Measurements from ENCODE around the gene NR1H2. TPM values are rescaled to one million over a fixed set of nuclear protein-coding genes. Genes with fewer than 3 reads are reported as not detected.

NR1H2 gene
- total RNA-seq, 1 experiment from 2014 or later: 40.3 TPM

DNA sequence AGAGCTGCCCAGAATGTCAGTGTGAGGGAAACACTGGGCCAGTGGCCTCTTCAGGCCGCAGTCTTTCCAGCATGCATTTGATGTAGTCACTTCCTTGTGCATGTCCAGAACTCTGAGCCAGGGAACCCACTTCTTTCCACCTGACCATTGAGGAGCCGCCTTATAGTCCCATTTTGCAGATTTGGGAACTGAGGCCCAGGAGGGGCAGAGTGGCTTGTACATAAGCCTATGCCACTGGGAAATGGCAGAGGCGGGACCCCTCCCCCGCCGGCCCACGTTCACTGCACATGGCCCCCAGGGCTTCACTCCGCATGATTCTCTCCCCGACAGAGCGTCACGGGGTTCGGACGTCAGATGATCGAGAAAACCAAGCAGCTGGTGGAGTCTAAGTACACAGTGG lies 36.8 kb downstream of the NR1H2 start:
- no TSS peak for BruUV-seq (replicated peaks)
- no peak overlapping the region for H2AFZ ChIP-seq (ENCODE audit: low read depth, low read length, poor library complexity, severe bottlenecking)
- no peaks in the 10 kb centered on the region for H3K27me3 ChIP-seq (ENCODE audit: insufficient read depth, low read length)
- DNase-seq (ENCODE audit: low read depth, low spot score) (no peak), ATAC-seq (no peak)
- ChIA-PET POLR2A (no interaction called here), RAD21 (ENCODE audit: low non-redundant PET in 1 of 2, low total read pairs in 2 of 2, uncharacterized antibody in 2 of 2, unreplicated experiment in 2 of 2) (no interaction called here), CTCF (interaction anchor here (1.2 kb wide), 1 partner anchor 44 kb away, joined by 3 read pairs; no protein-coding TSS in a partner anchor)
- intact Hi-C loops (cut with micrococcal nuclease): no loop called here
- no peak overlapping the region for H3K4me3 ChIP-seq (replicated peaks in 1 of 2; ENCODE audit: low read depth in 1 of 2, low read length in 2 of 2)
- H3K36me3 ChIP-seq (ENCODE audit: control insufficient read depth in 1 of 2, insufficient read depth in 2 of 2, low read length in 2 of 2): peaks cover 8 to 17% of the 10 kb centered on the region in 2 experiments
- TF ChIP-seq POLR2A (IDR thresholded peaks at IDR 0.05; ENCODE audit: borderline replicate concordance, extremely low read depth, insufficient read depth, insufficient read length) (no peak), SRF (IDR thresholded peaks at IDR 0.05; ENCODE audit: low read depth) (no peak), ZNF274 (IDR thresholded peaks at IDR 0.05; ENCODE audit: low read depth, low read length) (no peak), FOSL1 (IDR thresholded peaks at IDR 0.05; ENCODE audit: low read depth) (no peak), JUND (IDR thresholded peaks at IDR 0.05) (no peak), SIN3A (IDR thresholded peaks at IDR 0.05; ENCODE audit: low read depth) (no peak), CBX3 (IDR thresholded peaks at IDR 0.05; ENCODE audit: low read depth) (no peak), SP1 (IDR thresholded peaks at IDR 0.05; ENCODE audit: low read depth) (no peak), TCF7L2 (IDR thresholded peaks at IDR 0.05; ENCODE audit: borderline replicate concordance, extremely low read depth, insufficient read depth, insufficient read length) (no peak)
- TF ChIP-seq, protein P1, sequence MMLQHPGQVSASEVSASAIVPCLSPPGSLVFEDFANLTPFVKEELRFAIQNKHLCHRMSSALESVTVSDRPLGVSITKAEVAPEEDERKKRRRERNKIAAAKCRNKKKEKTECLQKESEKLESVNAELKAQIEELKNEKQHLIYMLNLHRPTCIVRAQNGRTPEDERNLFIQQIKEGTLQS (IDR thresholded peaks at IDR 0.05): no peak
- TF ChIP-seq, protein P2, sequence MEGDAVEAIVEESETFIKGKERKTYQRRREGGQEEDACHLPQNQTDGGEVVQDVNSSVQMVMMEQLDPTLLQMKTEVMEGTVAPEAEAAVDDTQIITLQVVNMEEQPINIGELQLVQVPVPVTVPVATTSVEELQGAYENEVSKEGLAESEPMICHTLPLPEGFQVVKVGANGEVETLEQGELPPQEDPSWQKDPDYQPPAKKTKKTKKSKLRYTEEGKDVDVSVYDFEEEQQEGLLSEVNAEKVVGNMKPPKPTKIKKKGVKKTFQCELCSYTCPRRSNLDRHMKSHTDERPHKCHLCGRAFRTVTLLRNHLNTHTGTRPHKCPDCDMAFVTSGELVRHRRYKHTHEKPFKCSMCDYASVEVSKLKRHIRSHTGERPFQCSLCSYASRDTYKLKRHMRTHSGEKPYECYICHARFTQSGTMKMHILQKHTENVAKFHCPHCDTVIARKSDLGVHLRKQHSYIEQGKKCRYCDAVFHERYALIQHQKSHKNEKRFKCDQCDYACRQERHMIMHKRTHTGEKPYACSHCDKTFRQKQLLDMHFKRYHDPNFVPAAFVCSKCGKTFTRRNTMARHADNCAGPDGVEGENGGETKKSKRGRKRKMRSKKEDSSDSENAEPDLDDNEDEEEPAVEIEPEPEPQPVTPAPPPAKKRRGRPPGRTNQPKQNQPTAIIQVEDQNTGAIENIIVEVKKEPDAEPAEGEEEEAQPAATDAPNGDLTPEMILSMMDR (IDR thresholded peaks at IDR 0.05 in 2 of 3, conservative IDR thresholded peaks at IDR 0.05 in 1 of 3; ENCODE audit: borderline replicate concordance in 1 of 3, insufficient read depth in 1 of 3, low read depth in 2 of 3, low read length in 2 of 3): no peak
- TF ChIP-seq, protein P3, sequence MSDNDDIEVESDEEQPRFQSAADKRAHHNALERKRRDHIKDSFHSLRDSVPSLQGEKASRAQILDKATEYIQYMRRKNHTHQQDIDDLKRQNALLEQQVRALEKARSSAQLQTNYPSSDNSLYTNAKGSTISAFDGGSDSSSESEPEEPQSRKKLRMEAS (IDR thresholded peaks at IDR 0.05): no peak
- no peak overlapping the region for H3K4me2 ChIP-seq (ENCODE audit: low read length)
- H4K20me1 ChIP-seq (ENCODE audit: insufficient read depth): no peaks in the 10 kb centered on the region
- no peaks in the 10 kb centered on the region for H3K9me3 ChIP-seq (ENCODE audit: control insufficient read depth in 1 of 2, insufficient read depth in 1 of 2, low read depth in 1 of 2, low read length in 2 of 2)
- no peaks in the 10 kb centered on the region for H3K79me2 ChIP-seq (ENCODE audit: insufficient read depth, low read length)
- H3K27ac ChIP-seq (ENCODE audit: low read depth, low read length): no peak overlapping the region
- no peaks in the 10 kb centered on the region for H3K9me2 ChIP-seq (ENCODE audit: insufficient read depth)
- no peak overlapping the region for H3K9ac ChIP-seq (ENCODE audit: low read length)
- no peaks in the 10 kb centered on the region for H3K4me1 ChIP-seq (ENCODE audit: control insufficient read depth in 1 of 2, insufficient read depth in 2 of 2, low read length in 2 of 2)
